OCI-LY3 (cell line): ENCODE measurements around the gene PKP3.

ENCODE experiments used
- H2AFZ ChIP-seq: fragments of 200-600, 300-600 bp; shearing (Covaris generic); 2 replicates; pipeline ENCODE4 v1.6.0; 2014; ENCODE audit warnings: antibody characterized with exemption, low read depth, low read length
- H3K27ac ChIP-seq: fragments of 200-600, 300-600 bp; sonication (generic); 2 replicates; pipeline ENCODE4 v1.5.1; 2014; ENCODE audit warnings: mild to moderate bottlenecking, low read length, moderate library complexity, mixed read lengths
- H3K27me3 ChIP-seq: fragments of 200-600, 300-600 bp; sonication (generic); 2 replicates; pipeline ENCODE4 v1.6.1; 2014; ENCODE audit warnings: low read depth, low read length, mixed read lengths
- H3K36me3 ChIP-seq: fragments of 200-600, 300-600 bp; sonication (generic); replicated peaks from 2 replicates; pipeline ENCODE3; 2014; ENCODE audit warnings: low read depth, low read length, mixed read lengths
- H3K4me1 ChIP-seq: fragments of 300-600, 200-600 bp; sonication (generic); 2 replicates; pipeline ENCODE4 v1.6.1; 2014; ENCODE audit warnings: low read length, mixed read lengths
- H3K4me2 ChIP-seq: fragments of 200-600, 300-600 bp; sonication (generic); 2 replicates; pipeline ENCODE4 v1.6.1; 2014; ENCODE audit warnings: low read length, mixed read lengths
- H3K4me3 ChIP-seq: fragments of 300-600, 200-600 bp; sonication (generic); 2 replicates; pipeline ENCODE4 v1.5.1; 2014; ENCODE audit warnings: antibody characterized with exemption, mild to moderate bottlenecking, low read length, moderate library complexity
- H3K79me2 ChIP-seq: fragments of 300-600, 200-600 bp; shearing (Covaris generic); 2 replicates; pipeline ENCODE4 v1.6.1; 2014; ENCODE audit warnings: mild to moderate bottlenecking, low read length, mixed read lengths
- H3K9ac ChIP-seq: fragments of 300-600, 200-600 bp; shearing (Covaris generic); 2 replicates; pipeline ENCODE4 v1.6.0; 2014; ENCODE audit warnings: mild to moderate bottlenecking, low read length, moderate library complexity
- H3K9me3 ChIP-seq: fragments of 200-600, 300-600 bp; shearing (Covaris generic); 2 replicates; pipeline ENCODE4 v1.6.1; 2014; ENCODE audit warnings: low read length, mixed read lengths; ENCODE audit not compliant: insufficient read depth
- H4K20me1 ChIP-seq: fragments of 200-600, 300-600 bp; sonication (generic); 2 replicates; pipeline ENCODE4 v1.6.1; 2016; ENCODE audit warnings: low read length, mixed read lengths; ENCODE audit not compliant: insufficient read depth
- CTCF ChIP-seq: fragments of 200-600, 300-600 bp; sonication (generic); IDR thresholded peaks from 2 replicates; pipeline ENCODE4 v1.5.1; 2014; ENCODE audit warnings: antibody characterized with exemption, low read length, low read depth
- EZH2phosphoT487 ChIP-seq: fragments of 200-600 bp; shearing (Covaris generic); IDR thresholded peaks from 2 replicates; pipeline ENCODE4 v1.6.1; 2018; ENCODE audit warnings: antibody characterized with exemption, mixed run types, low read depth

The PKP3 gene

GRCh38 chr11:390175-390574, 3.8 kb upstream of the PKP3 start:
- Histone ChIP-seq H4K20me1 (no peaks in the 10 kb centered on the region), H2AFZ (no peak overlapping the region), H3K4me2 (no peak overlapping the region), H3K36me3 (no peaks in the 10 kb centered on the region), H3K4me3 (no peak overlapping the region), H3K27me3 (0 out of 2 replicates have a peak, but pooled peaks cover 5% of the 10 kb centered on the region), H3K4me1 (no peaks in the 10 kb centered on the region), H3K79me2 (no peaks in the 10 kb centered on the region), H3K27ac (no peak overlapping the region), H3K9me3 (no peaks in the 10 kb centered on the region), H3K9ac (no peak overlapping the region)
- TF ChIP-seq EZH2phosphoT487 (no peak), CTCF (no peak)

GRCh38 chr11:391117-392017, 2.6 kb upstream of the PKP3 start:
- H3K4me2 ChIP-seq: no peak overlapping the region
- H3K9me3 ChIP-seq: no peaks in the 10 kb centered on the region
- H3K27ac ChIP-seq: no peak overlapping the region
- H4K20me1 ChIP-seq: no peaks in the 10 kb centered on the region
- H3K27me3 ChIP-seq: 0 out of 2 replicates have a peak, but pooled peaks cover 9% of the 10 kb centered on the region
- H3K36me3 ChIP-seq: no peaks in the 10 kb centered on the region
- TF ChIP-seq EZH2phosphoT487 (no peak), CTCF (no peak)
- H3K4me1 ChIP-seq: no peaks in the 10 kb centered on the region
- H2AFZ ChIP-seq: no peak overlapping the region
- no peak overlapping the region for H3K4me3 ChIP-seq
- H3K79me2 ChIP-seq: no peaks in the 10 kb centered on the region
- H3K9ac ChIP-seq: no peak overlapping the region

GRCh38 chr11:392102-392777, 1.8 kb upstream of the PKP3 start:
- no peak for TF ChIP-seq CTCF
- TF ChIP-seq EZH2phosphoT487: no peak
- Histone ChIP-seq H3K4me1 (no peaks in the 10 kb centered on the region), H3K79me2 (no peaks in the 10 kb centered on the region), H3K27ac (no peak overlapping the region), H3K9me3 (no peaks in the 10 kb centered on the region), H3K27me3 (0 out of 2 replicates have a peak, but pooled peaks cover 9% of the 10 kb centered on the region), H3K4me3 (no peak overlapping the region), H3K36me3 (no peaks in the 10 kb centered on the region), H3K9ac (no peak overlapping the region), H4K20me1 (no peaks in the 10 kb centered on the region), H2AFZ (no peak overlapping the region), H3K4me2 (no peak overlapping the region)

GRCh38 chr11:393219-394033, 583 bp upstream of the PKP3 start:
- no peak overlapping the region for H3K9ac ChIP-seq
- no peak overlapping the region for H3K4me2 ChIP-seq
- no peak overlapping the region for H3K27ac ChIP-seq
- no peaks in the 10 kb centered on the region for H3K79me2 ChIP-seq
- H3K9me3 ChIP-seq: no peaks in the 10 kb centered on the region
- no peak for TF ChIP-seq CTCF
- no peak for TF ChIP-seq EZH2phosphoT487
- H3K4me1 ChIP-seq: no peaks in the 10 kb centered on the region
- no peaks in the 10 kb centered on the region for H3K36me3 ChIP-seq
- no peak overlapping the region for H2AFZ ChIP-seq
- no peaks in the 10 kb centered on the region for H4K20me1 ChIP-seq
- no peak overlapping the region for H3K4me3 ChIP-seq
- 0 out of 2 replicates have a peak, but pooled peaks cover 6% of the 10 kb centered on the region for H3K27me3 ChIP-seq
